22Rv1 (cell line): Measurements from ENCODE around the gene ZFR2.
"Not testable (repeated sequence)": the region's sequence is repeated elsewhere in the genome, so short reads cannot be mapped to it uniquely, and the experiment has no call there.

Experiments
- H3K27ac ChIP-seq: fragments of 450-650 bp; 2 replicates; pipeline ENCODE4 v1.5.1; 2017
- CTCF ChIP-seq: fragments of 450-650 bp; IDR thresholded peaks from 2 replicates; pipeline ENCODE4 v1.5.1; 2017; ENCODE audit warnings: mild to moderate bottlenecking
- ZFX ChIP-seq: fragments of 450-650 bp; IDR thresholded peaks from 2 replicates; pipeline ENCODE4 v1.6.1; 2017; ENCODE audit warnings: antibody characterized with exemption, borderline replicate concordance

Gene ZFR2

GRCh38 chr19:3819989-3820388, 48.8 kb downstream of the ZFR2 start:
- TF ChIP-seq CTCF (no peak), ZFX (no peak)
- H3K27ac ChIP-seq = no peak overlapping the region

DNA sequence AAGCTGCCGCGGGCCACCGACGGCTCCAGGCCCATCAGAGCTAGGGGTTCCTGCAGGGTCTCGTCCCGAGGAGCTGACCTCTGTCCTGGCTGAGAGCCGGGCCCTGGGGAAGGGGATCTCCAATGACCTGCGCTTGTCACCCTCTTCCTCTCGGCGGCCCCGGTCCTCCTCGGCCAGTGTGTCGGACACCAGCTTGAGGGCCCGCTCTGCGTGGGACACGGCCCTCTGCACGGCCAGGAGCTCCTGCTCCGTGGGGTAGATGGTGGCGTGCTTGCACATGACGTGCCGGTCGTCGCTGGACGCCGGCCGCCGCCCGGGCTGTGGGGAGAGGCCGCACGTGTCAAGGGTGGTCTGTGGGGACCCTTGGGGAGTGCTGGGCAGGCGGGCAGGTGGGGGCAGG, 49.9 kb downstream of the ZFR2 start:
- no peak overlapping the region for H3K27ac ChIP-seq
- TF ChIP-seq CTCF (no peak), ZFX (no peak)

DNA sequence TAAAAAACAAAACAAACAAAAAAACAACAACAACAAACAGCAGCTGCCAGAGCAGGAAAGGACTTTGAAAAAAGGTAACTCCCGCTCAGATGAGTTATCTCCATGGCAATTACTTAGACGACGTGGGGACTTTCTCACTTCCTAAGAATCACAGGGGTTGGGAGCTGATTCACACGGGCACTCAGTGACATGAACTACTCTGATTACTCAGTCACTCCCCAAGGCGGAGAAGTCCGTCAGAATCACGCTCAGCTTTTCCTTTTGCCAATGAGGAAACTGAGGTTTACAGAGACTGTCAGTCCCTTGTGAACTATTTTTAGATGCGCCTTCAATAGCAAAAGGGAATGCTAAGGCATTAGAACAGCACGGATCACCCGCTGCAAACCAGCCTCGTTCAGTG, 50.4 kb downstream of the ZFR2 start:
- H3K27ac ChIP-seq = no peak overlapping the region
- TF ChIP-seq ZFX (no peak), CTCF (no peak)

DNA sequence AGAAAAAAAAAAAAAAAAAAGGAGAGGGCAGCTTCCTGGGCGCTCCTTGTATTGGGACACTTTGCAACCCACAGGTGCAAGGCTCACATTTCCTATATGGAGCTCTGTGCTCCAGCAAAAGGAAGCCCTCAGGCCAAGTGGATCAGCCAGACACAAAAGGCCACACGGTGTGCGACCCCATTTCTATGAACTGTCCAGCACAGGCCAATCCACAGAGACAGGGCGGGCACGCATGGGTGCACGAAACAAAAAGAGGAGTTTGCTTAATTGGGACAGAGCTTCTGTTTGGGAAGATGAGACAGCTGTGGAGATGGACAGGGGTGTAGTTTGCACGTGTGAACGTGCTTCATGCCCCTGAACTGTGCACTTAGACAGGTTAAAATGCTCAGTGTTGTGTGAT, 51.1 kb downstream of the ZFR2 start:
- no peak overlapping the region for H3K27ac ChIP-seq
- TF ChIP-seq CTCF (no peak), ZFX (no peak)

DNA sequence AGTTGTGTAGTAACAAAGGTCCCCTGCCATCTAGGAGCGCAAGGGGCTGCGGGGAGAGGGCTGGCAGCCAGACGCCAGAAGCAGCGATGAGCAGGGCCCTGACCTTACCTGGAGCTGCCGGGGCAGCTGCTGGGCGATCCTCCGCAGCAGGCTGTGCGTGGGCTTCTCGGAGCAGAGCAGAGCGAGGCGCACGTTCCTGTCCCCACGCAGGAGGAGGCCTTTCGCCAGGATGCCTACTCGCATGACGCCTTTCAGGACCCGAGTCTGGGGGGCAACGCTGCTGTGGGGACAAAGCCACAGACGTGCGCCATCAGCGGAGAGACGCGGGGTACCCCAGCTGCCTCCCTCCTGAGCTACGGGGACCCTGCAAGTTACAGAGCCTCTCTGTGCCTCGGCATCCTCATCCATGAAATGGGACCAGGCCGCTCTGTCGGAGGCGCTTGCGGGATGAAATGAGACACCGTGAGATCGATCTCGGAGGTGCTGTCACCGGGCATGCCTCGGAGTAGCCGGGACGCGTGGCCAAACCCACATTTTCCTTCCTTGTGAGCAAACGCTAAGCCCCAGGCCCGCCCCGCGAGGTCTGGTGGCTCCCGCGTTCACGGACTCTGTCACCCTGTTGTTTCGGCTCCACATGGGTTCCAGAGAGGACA, 52.1 kb downstream of the ZFR2 start:
- H3K27ac ChIP-seq = no peak overlapping the region
- TF ChIP-seq CTCF = no peak
- TF ChIP-seq ZFX = no peak

- not testable (repeated sequence) for H3K27ac ChIP-seq
Observed at GRCh38 chr19:3816148-3816547, 52.7 kb downstream of the ZFR2 start.

DNA sequence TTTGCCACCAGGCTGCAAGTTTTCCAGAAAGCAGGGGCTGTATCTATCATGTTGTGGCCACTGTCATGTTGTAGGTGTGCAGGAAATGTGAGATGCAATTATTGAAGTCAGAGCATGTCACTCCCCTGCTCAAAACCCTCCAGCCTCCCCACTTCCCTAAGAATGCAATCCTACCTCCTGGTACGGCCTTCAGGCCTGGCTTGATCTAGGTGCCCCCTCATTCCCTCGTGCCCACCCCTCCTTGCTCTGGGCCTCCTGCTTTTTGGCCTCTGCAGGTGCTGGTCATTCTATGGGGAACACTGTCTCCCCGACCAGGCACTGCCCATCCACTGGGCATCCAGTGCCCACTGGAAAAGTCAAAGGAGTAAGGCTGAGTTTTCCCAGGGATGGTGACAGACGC, 54.2 kb downstream of the ZFR2 start:
- H3K27ac ChIP-seq = no peak overlapping the region

More for the DNA sequence above, 54.2 kb downstream of the ZFR2 start:
- TF ChIP-seq ZFX (no peak), CTCF (no peak)
